22Rv1 (cell line): ENCODE measurements around the gene PGR.

Experiments used
- H3K27ac ChIP-seq: fragments of 450-650 bp; 2 replicates; pipeline ENCODE4 v1.5.1; 2017
- ZFX ChIP-seq: fragments of 450-650 bp; IDR thresholded peaks from 2 replicates; pipeline ENCODE4 v1.6.1; 2017; ENCODE audit warnings: antibody characterized with exemption, borderline replicate concordance
- TF ChIP-seq, protein P1 (sequence below): fragments of 450-650 bp; IDR thresholded peaks from 2 replicates; pipeline ENCODE4 v1.5.1; 2017; ENCODE audit warnings: mild to moderate bottlenecking

Gene PGR

DNA sequence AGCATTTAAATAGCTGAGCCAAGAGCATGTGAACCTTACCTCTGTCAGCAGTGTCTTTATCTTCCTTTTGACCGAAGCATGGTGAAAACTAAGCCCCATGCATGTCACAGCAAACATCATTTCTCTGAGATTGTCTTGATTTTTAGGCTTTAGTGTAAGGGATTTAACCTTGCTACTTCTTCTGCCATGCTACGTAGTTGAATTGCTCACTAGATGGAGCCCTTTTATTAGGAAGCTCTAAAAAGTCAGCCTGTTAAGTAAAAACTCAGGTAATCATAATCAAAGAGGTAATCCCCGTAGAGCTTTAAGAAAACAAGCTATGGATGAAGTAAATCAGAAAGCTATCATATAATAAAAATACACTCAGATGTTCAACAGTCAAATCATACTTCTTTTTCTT, 149.5 kb downstream of the PGR start:
- H3K27ac ChIP-seq = no peak overlapping the region
- TF ChIP-seq ZFX = no peak
- TF ChIP-seq, protein P1, sequence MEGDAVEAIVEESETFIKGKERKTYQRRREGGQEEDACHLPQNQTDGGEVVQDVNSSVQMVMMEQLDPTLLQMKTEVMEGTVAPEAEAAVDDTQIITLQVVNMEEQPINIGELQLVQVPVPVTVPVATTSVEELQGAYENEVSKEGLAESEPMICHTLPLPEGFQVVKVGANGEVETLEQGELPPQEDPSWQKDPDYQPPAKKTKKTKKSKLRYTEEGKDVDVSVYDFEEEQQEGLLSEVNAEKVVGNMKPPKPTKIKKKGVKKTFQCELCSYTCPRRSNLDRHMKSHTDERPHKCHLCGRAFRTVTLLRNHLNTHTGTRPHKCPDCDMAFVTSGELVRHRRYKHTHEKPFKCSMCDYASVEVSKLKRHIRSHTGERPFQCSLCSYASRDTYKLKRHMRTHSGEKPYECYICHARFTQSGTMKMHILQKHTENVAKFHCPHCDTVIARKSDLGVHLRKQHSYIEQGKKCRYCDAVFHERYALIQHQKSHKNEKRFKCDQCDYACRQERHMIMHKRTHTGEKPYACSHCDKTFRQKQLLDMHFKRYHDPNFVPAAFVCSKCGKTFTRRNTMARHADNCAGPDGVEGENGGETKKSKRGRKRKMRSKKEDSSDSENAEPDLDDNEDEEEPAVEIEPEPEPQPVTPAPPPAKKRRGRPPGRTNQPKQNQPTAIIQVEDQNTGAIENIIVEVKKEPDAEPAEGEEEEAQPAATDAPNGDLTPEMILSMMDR = peak; percentile 61
